PC-3 (cell line): ENCODE data around the gene ATP8A2.

Experiments
- EZH2 ChIP-seq: fragments of 300-600 bp; sonication (generic); IDR thresholded peaks from one replicate; pipeline ENCODE4 v1.6.1; 2017; ENCODE audit warnings: antibody characterized with exemption, mild to moderate bottlenecking, low read length; ENCODE audit not compliant: unreplicated experiment
- EZH2phosphoT487 ChIP-seq: fragments of 300-600 bp; sonication (generic); IDR thresholded peaks from 2 replicates; pipeline ENCODE4 v1.6.1; 2018; ENCODE audit warnings: mild to moderate bottlenecking, antibody characterized with exemption, low read length, borderline replicate concordance
- TF ChIP-seq, protein P1 (sequence below): fragments of 300-600 bp; sonication (generic); conservative IDR thresholded peaks from 2 replicates; pipeline ENCODE4 v1.5.1; 2017; ENCODE audit warnings: antibody characterized with exemption, low read depth, mild to moderate bottlenecking, low read length

DNA sequence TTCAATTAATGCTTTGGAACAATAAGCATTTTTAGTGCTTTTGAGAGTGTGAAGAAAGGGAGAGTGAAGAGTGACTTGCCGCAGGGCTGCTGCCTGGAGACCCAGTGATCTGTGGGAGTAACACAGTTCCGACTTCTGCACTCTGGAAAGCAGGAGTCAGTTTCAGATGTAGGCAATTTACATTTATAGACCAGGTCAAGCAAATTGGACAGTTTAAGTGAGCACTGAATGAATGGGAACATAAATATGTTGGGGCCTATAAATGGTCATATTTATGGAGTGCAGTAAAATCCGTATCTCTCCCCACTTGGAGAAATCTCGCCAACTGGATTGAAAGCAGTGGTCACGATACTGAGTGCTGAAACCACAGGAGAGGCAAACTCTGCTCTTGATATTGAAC, 689.5 kb downstream of the ATP8A2 start:
- TF ChIP-seq, protein P1, sequence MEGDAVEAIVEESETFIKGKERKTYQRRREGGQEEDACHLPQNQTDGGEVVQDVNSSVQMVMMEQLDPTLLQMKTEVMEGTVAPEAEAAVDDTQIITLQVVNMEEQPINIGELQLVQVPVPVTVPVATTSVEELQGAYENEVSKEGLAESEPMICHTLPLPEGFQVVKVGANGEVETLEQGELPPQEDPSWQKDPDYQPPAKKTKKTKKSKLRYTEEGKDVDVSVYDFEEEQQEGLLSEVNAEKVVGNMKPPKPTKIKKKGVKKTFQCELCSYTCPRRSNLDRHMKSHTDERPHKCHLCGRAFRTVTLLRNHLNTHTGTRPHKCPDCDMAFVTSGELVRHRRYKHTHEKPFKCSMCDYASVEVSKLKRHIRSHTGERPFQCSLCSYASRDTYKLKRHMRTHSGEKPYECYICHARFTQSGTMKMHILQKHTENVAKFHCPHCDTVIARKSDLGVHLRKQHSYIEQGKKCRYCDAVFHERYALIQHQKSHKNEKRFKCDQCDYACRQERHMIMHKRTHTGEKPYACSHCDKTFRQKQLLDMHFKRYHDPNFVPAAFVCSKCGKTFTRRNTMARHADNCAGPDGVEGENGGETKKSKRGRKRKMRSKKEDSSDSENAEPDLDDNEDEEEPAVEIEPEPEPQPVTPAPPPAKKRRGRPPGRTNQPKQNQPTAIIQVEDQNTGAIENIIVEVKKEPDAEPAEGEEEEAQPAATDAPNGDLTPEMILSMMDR = no peak
- TF ChIP-seq EZH2 (no peak), EZH2phosphoT487 (no peak)
